GM12872 (cell line): ENCODE measurements around the gene HELLS.

Source experiments
- CTCF ChIP-seq: IDR thresholded peaks from 3 replicates; pipeline ENCODE4 v1.5.1; 2011; ENCODE audit warnings: low read depth, mild to moderate bottlenecking, low read length, moderate library complexity; ENCODE audit not compliant: insufficient read depth

HELLS gene

GRCh38 chr10:94583124-94583523 is 37.5 kb downstream of the HELLS start:
- TF ChIP-seq CTCF, result no peak

GRCh38 chr10:94591461-94592205 is 46.0 kb downstream of the HELLS start:
- no peak for TF ChIP-seq CTCF

- TF ChIP-seq CTCF, result no peak
Observed at GRCh38 chr10:94602729-94603515, 57.3 kb downstream of the HELLS start.

- no peak for TF ChIP-seq CTCF
Observed at GRCh38 chr10:94607111-94607510, 61.5 kb downstream of the HELLS start.

GRCh38 chr10:94608559-94608958 is 63.0 kb downstream of the HELLS start:
- TF ChIP-seq CTCF, result no peak

GRCh38 chr10:94614558-94614957 is 69.0 kb downstream of the HELLS start:
- TF ChIP-seq CTCF, result no peak

- TF ChIP-seq CTCF, result no peak
Observed at GRCh38 chr10:94617389-94617944, 71.9 kb downstream of the HELLS start.
